ENCODE results near the gene GATAD2B.

Gene GATAD2B

GRCh38 chr1:153928791-153929341, 6.1 kb upstream of the GATAD2B start:
- Histone ChIP-seq H4K20me1 (ENCODE audit: insufficient read depth, low read length) (no peaks in the 10 kb centered on the region), H3K9me2 (ENCODE audit: low read depth, low read length) (no peaks in the 10 kb centered on the region), H2AFZ (ENCODE audit: low read length) (no peak overlapping the region), H3K36me3 (ENCODE audit: insufficient read depth, low read length) (peaks cover 40% of the 10 kb centered on the region), H3K9ac (ENCODE audit: low read length) (no peak overlapping the region), H3K4me2 (ENCODE audit: low read length) (no peak overlapping the region), H3K27me3 (ENCODE audit: insufficient read depth, low read length) (no peaks in the 10 kb centered on the region), H3K27ac (ENCODE audit: low read depth, low read length, poor library complexity, severe bottlenecking) (peak overlapping the region; percentile 64), H3F3A (ENCODE audit: insufficient read depth, low read length) (no peaks in the 10 kb centered on the region), H3K4me1 (ENCODE audit: insufficient read depth, low read length, severe bottlenecking) (peaks cover 6% of the 10 kb centered on the region), H3K9me3 (ENCODE audit: low read length) (no peaks in the 10 kb centered on the region), H3K79me2 (ENCODE audit: insufficient read depth, low read length) (no peaks in the 10 kb centered on the region), H3K4me3 (ENCODE audit: low read depth, low read length, poor library complexity, severe bottlenecking) (no peak overlapping the region)
- TF ChIP-seq CTCF (IDR thresholded peaks at IDR 0.05; ENCODE audit: low read length) (no peak), EZH2 (IDR thresholded peaks at IDR 0.05; ENCODE audit: borderline replicate concordance, low read length) (no peak)

- peak overlapping the region; percentile 64 for H3K27ac ChIP-seq (ENCODE audit: low read depth, low read length, poor library complexity, severe bottlenecking)
- no peaks in the 10 kb centered on the region for H3K79me2 ChIP-seq (ENCODE audit: insufficient read depth, low read length)
- no peaks in the 10 kb centered on the region for H3K9me2 ChIP-seq (ENCODE audit: low read depth, low read length)
- peaks cover 34% of the 10 kb centered on the region for H3K36me3 ChIP-seq (ENCODE audit: insufficient read depth, low read length)
- no peak overlapping the region for H2AFZ ChIP-seq (ENCODE audit: low read length)
- H3K9me3 ChIP-seq (ENCODE audit: low read length): no peaks in the 10 kb centered on the region
- TF ChIP-seq EZH2 (IDR thresholded peaks at IDR 0.05; ENCODE audit: borderline replicate concordance, low read length) (no peak), CTCF (IDR thresholded peaks at IDR 0.05; ENCODE audit: low read length) (no peak)
- H3K4me1 ChIP-seq (ENCODE audit: insufficient read depth, low read length, severe bottlenecking): peaks cover 11% of the 10 kb centered on the region
- no peak overlapping the region for H3K9ac ChIP-seq (ENCODE audit: low read length)
- no peaks in the 10 kb centered on the region for H4K20me1 ChIP-seq (ENCODE audit: insufficient read depth, low read length)
- H3K27me3 ChIP-seq (ENCODE audit: insufficient read depth, low read length): no peaks in the 10 kb centered on the region
- no peaks in the 10 kb centered on the region for H3F3A ChIP-seq (ENCODE audit: insufficient read depth, low read length)
- H3K4me3 ChIP-seq (ENCODE audit: low read depth, low read length, poor library complexity, severe bottlenecking): no peak overlapping the region
- no peak overlapping the region for H3K4me2 ChIP-seq (ENCODE audit: low read length)
Observed at GRCh38 chr1:153928245-153928644, 5.5 kb upstream of the GATAD2B start.

- no peak for TF ChIP-seq EZH2 (IDR thresholded peaks at IDR 0.05; ENCODE audit: borderline replicate concordance, low read length)
- TF ChIP-seq CTCF (IDR thresholded peaks at IDR 0.05; ENCODE audit: low read length): no peak
- H3K9me2 ChIP-seq (ENCODE audit: low read depth, low read length): no peaks in the 10 kb centered on the region
- H3K9ac ChIP-seq (ENCODE audit: low read length): no peak overlapping the region
- H3F3A ChIP-seq (ENCODE audit: insufficient read depth, low read length): no peaks in the 10 kb centered on the region
- no peaks in the 10 kb centered on the region for H3K27me3 ChIP-seq (ENCODE audit: insufficient read depth, low read length)
- no peak overlapping the region for H3K4me3 ChIP-seq (ENCODE audit: low read depth, low read length, poor library complexity, severe bottlenecking)
- no peak overlapping the region for H3K4me2 ChIP-seq (ENCODE audit: low read length)
- no peak overlapping the region for H2AFZ ChIP-seq (ENCODE audit: low read length)
- H4K20me1 ChIP-seq (ENCODE audit: insufficient read depth, low read length): no peaks in the 10 kb centered on the region
- peaks cover 8% of the 10 kb centered on the region for H3K79me2 ChIP-seq (ENCODE audit: insufficient read depth, low read length)
- H3K27ac ChIP-seq (ENCODE audit: low read depth, low read length, poor library complexity, severe bottlenecking): no peak overlapping the region
- peaks cover 28% of the 10 kb centered on the region; the same call in 1 of the 2 replicates for H3K36me3 ChIP-seq (ENCODE audit: insufficient read depth, low read length)
- peaks cover 14% of the 10 kb centered on the region for H3K4me1 ChIP-seq (ENCODE audit: insufficient read depth, low read length, severe bottlenecking)
- H3K9me3 ChIP-seq (ENCODE audit: low read length): no peaks in the 10 kb centered on the region
Observed at GRCh38 chr1:153926405-153926804, 3.6 kb upstream of the GATAD2B start.

All from OCI-LY1 (cell line).